H7 (cell line): ENCODE data around the gene LRRC4. TPM values are rescaled to one million over a fixed set of nuclear protein-coding genes. Genes with fewer than 3 reads are reported as not detected.
A peak's percentile ranks its signal among the peaks of the same experiment; 100 is the strongest.

Experiments
- DNase-seq: peaks from one replicate; pipeline ENCODE4 v3.0.0; 2012
- H3K27me3 ChIP-seq: 2 replicates; pipeline ENCODE4 v1.6.0; 2011; ENCODE audit warnings: mild to moderate bottlenecking, low read length; ENCODE audit not compliant: control insufficient read depth, insufficient read depth
- H3K36me3 ChIP-seq: replicated peaks from 2 replicates; pipeline ENCODE4 v1.5.1; 2011; ENCODE audit warnings: low read length; ENCODE audit not compliant: control insufficient read depth, insufficient read depth
- H3K4me3 ChIP-seq: 2 replicates; pipeline ENCODE4 v1.5.1; 2011; ENCODE audit warnings: low read depth, mild to moderate bottlenecking, control low read depth, low read length, moderate library complexity; ENCODE audit not compliant: insufficient read depth
- total RNA-seq: library from RNA; depleted of rRNA; stranded (reverse); fragments of >200 nt; shearing (Covaris generic); gene quantifications from 2 replicates; pipeline ENCODE4 v1.2.3, GENCODE V29; 2014

LRRC4 gene
- total RNA-seq, 1 experiment from 2014 or later, result 5.9 TPM

GRCh38 chr7:128010391-128011127 lies 20.7 kb downstream of the LRRC4 start:
- no peak overlapping the region for H3K4me3 ChIP-seq
- no peaks in the 10 kb centered on the region; the same call in none of the 2 replicates for H3K36me3 ChIP-seq
- H3K27me3 ChIP-seq, result no peaks in the 10 kb centered on the region
- peak; percentile 34 for DNase-seq

DNA sequence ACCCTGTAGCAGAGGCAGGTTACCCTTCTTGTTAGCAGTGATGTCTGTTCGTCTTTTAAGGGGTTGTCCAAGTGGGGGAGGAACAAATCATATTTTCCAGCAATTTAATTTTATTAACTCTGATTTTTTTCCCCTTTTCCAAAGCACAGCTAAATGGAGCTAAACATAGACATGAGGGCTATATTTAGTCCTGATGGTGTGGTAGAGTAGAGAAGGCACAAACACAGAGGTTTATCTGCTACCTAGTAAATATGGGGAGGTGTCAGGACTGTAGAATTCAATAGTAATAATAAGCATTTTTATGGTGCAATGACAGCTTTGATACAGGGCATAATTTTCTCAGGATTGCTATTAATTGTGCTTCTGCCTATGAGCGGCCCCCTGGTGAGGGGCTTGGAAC lies 22.5 kb downstream of the LRRC4 start:
- no peak for DNase-seq
- no peak overlapping the region for H3K4me3 ChIP-seq
- no peaks in the 10 kb centered on the region for H3K27me3 ChIP-seq
- H3K36me3 ChIP-seq, result no peaks in the 10 kb centered on the region; the same call in 1 of the 2 replicates

GRCh38 chr7:128008141-128008540 lies 23.1 kb downstream of the LRRC4 start:
- H3K4me3 ChIP-seq, result no peak overlapping the region
- no peaks in the 10 kb centered on the region; the same call in 1 of the 2 replicates for H3K36me3 ChIP-seq
- no peaks in the 10 kb centered on the region for H3K27me3 ChIP-seq
- no peak for DNase-seq

GRCh38 chr7:128007303-128007680 lies 23.9 kb downstream of the LRRC4 start:
- H3K4me3 ChIP-seq, result no peak overlapping the region
- H3K27me3 ChIP-seq, result no peaks in the 10 kb centered on the region
- DNase-seq, result no peak
- H3K36me3 ChIP-seq, result no peaks in the 10 kb centered on the region; the same call in 1 of the 2 replicates

DNA sequence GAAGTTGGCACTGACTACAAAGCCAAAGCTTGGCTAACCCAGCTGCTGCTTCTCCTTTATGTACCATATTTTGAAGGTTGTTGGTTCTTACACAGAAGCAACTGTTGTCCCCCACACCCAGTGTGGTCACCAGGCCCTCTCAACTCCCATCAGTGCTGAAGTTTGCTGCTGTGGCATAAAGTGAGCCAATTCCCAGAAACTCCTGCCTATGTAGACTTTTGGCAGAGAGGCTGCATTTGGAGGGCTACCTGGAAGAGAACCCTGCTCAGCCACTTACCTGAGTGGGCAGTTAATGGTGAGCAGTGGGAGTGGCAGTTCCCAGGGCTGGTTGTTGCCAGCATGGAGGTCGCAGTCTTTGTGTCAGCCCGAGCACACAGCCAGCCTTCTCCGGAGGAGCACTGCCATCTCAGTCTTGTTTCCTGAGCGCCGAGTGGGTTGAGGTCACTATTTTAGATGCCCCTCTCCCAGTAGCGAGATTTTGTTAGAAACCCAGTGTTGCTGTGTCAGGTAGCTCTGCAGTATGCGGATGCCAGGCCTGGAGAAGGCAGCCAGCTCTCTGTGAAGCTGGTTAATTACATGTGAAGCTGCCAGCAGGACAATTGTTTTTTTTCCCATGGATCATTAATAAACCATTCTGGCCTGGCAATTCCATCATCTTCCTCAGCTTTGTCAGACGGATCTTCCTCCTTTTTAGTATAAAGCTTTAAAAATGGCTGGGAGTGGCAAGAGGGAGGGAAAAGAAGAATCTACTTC lies 24.5 kb downstream of the LRRC4 start:
- DNase-seq, result no peak
- Histone ChIP-seq H3K36me3 (no peaks in the 10 kb centered on the region; the same call in 1 of the 2 replicates), H3K4me3 (no peak overlapping the region), H3K27me3 (no peaks in the 10 kb centered on the region)

DNA sequence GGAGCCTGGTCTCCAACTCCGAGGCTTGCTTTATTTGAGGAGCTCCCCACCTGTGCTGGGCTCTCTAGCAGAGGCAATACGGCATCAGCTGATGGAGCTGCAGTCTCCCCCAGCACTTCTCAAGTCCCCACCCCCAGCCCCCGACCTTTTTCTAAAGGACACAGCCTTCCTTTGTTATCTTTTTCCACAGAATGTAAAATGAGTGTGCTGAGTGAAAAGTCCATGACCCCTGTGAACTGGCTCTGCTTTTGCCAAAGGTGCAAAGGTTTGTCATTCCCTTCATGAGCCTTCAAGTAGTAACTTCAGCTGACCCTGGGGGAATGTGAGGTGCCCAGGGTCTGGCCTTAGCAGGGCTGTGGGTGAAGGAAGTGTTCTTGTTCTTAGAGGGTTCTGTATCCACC lies 25.5 kb downstream of the LRRC4 start:
- no peak overlapping the region for H3K4me3 ChIP-seq
- no peaks in the 10 kb centered on the region; the same call in 1 of the 2 replicates for H3K36me3 ChIP-seq
- no peak for DNase-seq
- H3K27me3 ChIP-seq, result no peaks in the 10 kb centered on the region

GRCh38 chr7:128005117-128005516 lies 26.1 kb downstream of the LRRC4 start:
- Histone ChIP-seq H3K36me3 (no peaks in the 10 kb centered on the region; the same call in 1 of the 2 replicates), H3K27me3 (no peaks in the 10 kb centered on the region)

DNA sequence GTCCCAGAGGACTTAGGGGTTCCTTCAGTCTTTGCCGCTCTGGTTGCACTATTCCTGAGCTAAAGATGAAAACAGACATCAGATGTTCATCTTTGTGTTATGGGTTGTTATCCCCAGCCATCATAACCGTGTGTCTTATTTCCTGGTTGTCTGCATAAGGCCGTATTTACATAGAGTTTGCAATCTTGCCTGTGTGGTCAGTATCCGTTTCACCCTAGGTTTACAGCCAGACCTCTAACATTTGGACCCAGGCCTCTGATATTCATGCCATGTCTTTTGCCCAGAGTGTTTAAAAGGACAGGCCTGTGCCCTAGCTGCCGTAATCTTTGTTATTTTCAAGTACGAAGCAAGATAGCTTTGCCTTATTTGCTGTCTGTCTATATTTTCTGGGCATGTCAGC lies 26.6 kb downstream of the LRRC4 start:
- Histone ChIP-seq H3K27me3 (no peaks in the 10 kb centered on the region), H3K4me3 (no peak overlapping the region), H3K36me3 (no peaks in the 10 kb centered on the region; the same call in 1 of the 2 replicates)
- DNase-seq, result no peak

More at GRCh38 chr7:128005117-128005516, 26.1 kb downstream of the LRRC4 start:
- DNase-seq, result no peak
- H3K4me3 ChIP-seq, result no peak overlapping the region

DNA sequence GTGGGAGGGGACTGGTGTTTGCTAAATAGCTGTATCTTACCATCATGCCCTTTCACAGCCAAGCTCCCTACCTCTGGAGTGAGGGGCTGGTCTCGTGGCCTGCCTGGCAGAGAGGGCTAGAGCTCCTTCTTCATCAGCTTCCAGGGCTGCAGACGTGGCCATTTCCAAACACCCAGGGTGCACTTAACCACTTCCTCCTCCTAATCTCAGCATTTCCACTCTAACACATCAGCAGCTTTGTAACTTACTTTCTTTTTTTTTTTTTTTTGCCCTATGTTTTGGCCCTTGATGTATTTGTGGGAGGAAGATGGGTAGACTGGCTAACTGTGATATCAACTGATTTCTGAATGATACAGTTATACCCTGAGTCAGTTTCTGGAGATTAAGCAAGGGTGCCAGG lies 27.4 kb downstream of the LRRC4 start:
- no peak for DNase-seq
- Histone ChIP-seq H3K36me3 (no peaks in the 10 kb centered on the region; the same call in 1 of the 2 replicates), H3K27me3 (no peaks in the 10 kb centered on the region), H3K4me3 (no peak overlapping the region)

DNA sequence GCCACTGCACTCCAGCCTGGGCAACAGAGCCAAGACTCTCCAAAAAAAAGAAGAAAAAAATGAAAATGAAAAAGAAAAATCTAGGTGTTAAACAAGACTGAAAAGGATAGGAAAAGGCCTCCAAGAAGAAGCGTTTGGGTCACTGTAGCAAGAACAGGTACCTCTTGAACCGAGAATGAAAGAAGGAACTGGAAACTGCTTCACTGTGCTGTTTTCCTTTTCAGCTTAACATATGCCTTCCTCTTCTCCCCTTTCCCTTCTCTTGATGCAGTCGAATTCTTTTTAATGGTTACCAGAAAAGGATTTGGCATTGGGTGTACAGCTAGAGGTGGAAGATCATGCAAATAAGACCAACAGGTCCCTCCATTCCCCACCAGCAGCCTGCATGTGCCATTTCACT lies 28.1 kb downstream of the LRRC4 start:
- H3K27me3 ChIP-seq, result no peaks in the 10 kb centered on the region
- no peaks in the 10 kb centered on the region; the same call in 1 of the 2 replicates for H3K36me3 ChIP-seq
- DNase-seq, result no peak
- H3K4me3 ChIP-seq, result no peak overlapping the region

DNA sequence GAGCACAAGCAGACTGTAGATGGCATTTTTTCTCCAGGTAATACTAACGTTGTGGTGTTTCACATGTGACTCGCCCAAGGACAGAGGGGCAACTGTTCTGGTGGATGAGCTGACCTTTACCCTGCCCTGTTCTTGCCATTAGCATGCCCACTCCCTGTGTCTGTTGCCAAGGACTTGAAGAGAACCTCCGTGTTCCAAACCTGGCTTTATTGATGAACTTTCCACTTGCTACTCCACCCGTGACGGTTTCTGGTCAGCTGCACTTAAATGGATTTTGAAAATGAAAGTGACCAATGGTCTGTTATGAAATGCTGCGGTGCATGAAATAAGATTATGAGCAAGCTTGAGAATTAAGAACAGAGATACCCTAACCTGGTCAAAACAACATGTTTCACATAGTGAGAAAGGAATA lies 30.4 kb downstream of the LRRC4 start:
- Histone ChIP-seq H3K4me3 (no peak overlapping the region), H3K36me3 (no peaks in the 10 kb centered on the region; the same call in 1 of the 2 replicates), H3K27me3 (no peaks in the 10 kb centered on the region)
- DNase-seq, result no peak

DNA sequence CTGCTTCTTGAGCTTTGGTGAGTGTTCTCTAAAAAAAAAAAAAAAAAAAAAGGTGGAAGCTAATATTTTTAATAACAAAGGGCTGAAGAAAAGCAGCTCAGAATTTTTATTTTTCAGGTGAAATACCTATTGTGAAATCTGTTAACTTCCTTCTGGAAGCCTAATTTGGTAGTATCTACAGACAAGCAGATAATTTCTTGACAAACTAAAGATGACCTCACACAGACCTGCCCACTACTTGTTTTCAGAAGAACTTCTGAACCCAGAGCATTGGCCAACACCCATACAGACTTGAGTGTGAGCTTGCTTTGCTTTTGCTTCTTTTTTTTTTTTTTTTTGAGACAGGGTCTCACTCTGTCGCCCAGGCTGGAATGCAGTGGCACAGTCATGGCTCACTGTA lies 31.2 kb downstream of the LRRC4 start:
- DNase-seq, result no peak
- H3K4me3 ChIP-seq, result no peak overlapping the region
- H3K27me3 ChIP-seq, result no peaks in the 10 kb centered on the region
- H3K36me3 ChIP-seq, result no peaks in the 10 kb centered on the region

- Histone ChIP-seq H3K27me3 (no peaks in the 10 kb centered on the region), H3K36me3 (no peaks in the 10 kb centered on the region), H3K4me3 (no peak overlapping the region)
- DNase-seq, result no peak
Measured at GRCh38 chr7:127998671-127999070, 32.6 kb downstream of the LRRC4 start.

GRCh38 chr7:127997226-127997922 lies 33.9 kb downstream of the LRRC4 start:
- H3K27me3 ChIP-seq, result no peaks in the 10 kb centered on the region
- no peak for DNase-seq
- H3K36me3 ChIP-seq, result no peaks in the 10 kb centered on the region
- H3K4me3 ChIP-seq, result no peak overlapping the region
